Measurements from ENCODE around the gene ARHGAP19. TPM values are rescaled to one million over a fixed set of nuclear protein-coding genes. Genes with fewer than 3 reads are reported as not detected.
A peak's percentile ranks its signal among the peaks of the same experiment; 100 is the strongest.

Gene ARHGAP19
- total RNA-seq, 4 donors from 2014 or later = 3.7 to 15.4 (median 7.5) TPM

- Histone ChIP-seq H3K27me3 (no peaks in the 10 kb centered on the region), H3K36me3 (no peaks in the 10 kb centered on the region), H3K4me3 (peak overlapping the region; percentile 70 to 98 (median 84)), H3K9me3 (no peaks in the 10 kb centered on the region), H3K27ac (peak overlapping the region; percentile 89 to 99 (median 98)), H3K4me1 (peaks cover 11 to 35% (median 12%) of the 10 kb centered on the region in 3 donors)
- WGBS, 2 donors = 1 to 2% methylated on average over 10 to 21 of the region's 83 CpGs
- TF ChIP-seq POLR2A (IDR thresholded peaks at IDR 0.05) (peak in 1 of 4 donors; percentile 31), CTCF (IDR thresholded peaks at IDR 0.05) (peak in 1 of 6 experiments; percentile 7)
- intact Hi-C loops (cut with DNase I) = no loop called here
- peak; percentile 6 for DNase-seq
Observed at GRCh38 chr10:97319671-97320479, 27.4 kb upstream of the ARHGAP19 start.

GRCh38 chr10:97318772-97319651 lies 26.6 kb upstream of the ARHGAP19 start, which contains the start of gene FRAT1:
Gene FRAT1 (plus strand): TSS chr10:97319271. CDS start chr10:97319454, 183 bp downstream.
- TF ChIP-seq POLR2A (IDR thresholded peaks at IDR 0.05) (peak in 3 of 4 donors; percentile 84 to 96 (median 87)), CTCF (IDR thresholded peaks at IDR 0.05) (peak in 1 of 6 experiments; percentile 14)
- intact Hi-C loops (cut with DNase I) = no loop called here
- 0 to 1% methylated on average over 16 to 18 of the region's 79 CpGs for WGBS, 2 donors
- Histone ChIP-seq H3K36me3 (no peaks in the 10 kb centered on the region), H3K4me3 (peak within 1 kb of the TSS; percentile 70 to 98 (median 84)), H3K9me3 (no peaks in the 10 kb centered on the region), H3K27ac (peak within 1 kb of the TSS; percentile 89 to 99 (median 98)), H3K27me3 (no peaks in the 10 kb centered on the region), H3K4me1 (peaks cover 11 to 35% (median 12%) of the 10 kb centered on the region in 3 donors)
- peak; percentile 63 for DNase-seq

- intact Hi-C loops (cut with DNase I) = no loop called here
- 34 to 41% methylated on average over 4 of the region's 4 CpGs for WGBS, 2 donors
Observed at GRCh38 chr10:97314671-97315070, 22.2 kb upstream of the ARHGAP19 start.

GRCh38 chr10:97312897-97313296 lies 20.5 kb upstream of the ARHGAP19 start:
- Histone ChIP-seq H3K36me3 (no peaks in the 10 kb centered on the region), H3K27me3 (no peaks in the 10 kb centered on the region), H3K4me1 (peaks cover 0 to 1% (median 0%) of the 10 kb centered on the region in 3 donors), H3K9me3 (no peaks in the 10 kb centered on the region), H3K27ac (no peak overlapping the region), H3K4me3 (no peak overlapping the region)
- no peak for TF ChIP-seq POLR2A (IDR thresholded peaks at IDR 0.05)
- no peak for TF ChIP-seq CTCF (IDR thresholded peaks at IDR 0.05)
- no peak for DNase-seq
- intact Hi-C loops (cut with DNase I) = no loop called here
- WGBS, 2 donors = 83 to 86% methylated on average over 6 of the region's 6 CpGs

More at GRCh38 chr10:97314671-97315070, 22.2 kb upstream of the ARHGAP19 start:
- Histone ChIP-seq H3K9me3 (no peaks in the 10 kb centered on the region), H3K4me1 (peaks cover 0 to 8% (median 0%) of the 10 kb centered on the region in 3 donors), H3K36me3 (no peaks in the 10 kb centered on the region), H3K27ac (no peak overlapping the region), H3K4me3 (no peak overlapping the region), H3K27me3 (no peaks in the 10 kb centered on the region)
- no peak for TF ChIP-seq CTCF (IDR thresholded peaks at IDR 0.05)
- no peak for TF ChIP-seq POLR2A (IDR thresholded peaks at IDR 0.05)
- DNase-seq = no peak

All from esophagus squamous epithelium (tissue), 5 donors.